SK-N-SH treated with all-trans-retinoic acid at 6 μM for 48 hours (cell line): ENCODE measurements around the gene KCNH1.

Experiments
- BACH2 ChIP-seq: fragments of 250-450 bp; sonication (Bioruptor Pico); IDR thresholded peaks from 2 replicates; pipeline ENCODE4 v1.9.0; 2021; ENCODE audit warnings: mild to moderate bottlenecking, borderline replicate concordance
- ESRRG ChIP-seq: fragments of 250-450 bp; sonication (Bioruptor Pico); IDR thresholded peaks from 2 replicates; pipeline ENCODE4 v1.6.1; 2021; ENCODE audit warnings: mild to moderate bottlenecking

DNA sequence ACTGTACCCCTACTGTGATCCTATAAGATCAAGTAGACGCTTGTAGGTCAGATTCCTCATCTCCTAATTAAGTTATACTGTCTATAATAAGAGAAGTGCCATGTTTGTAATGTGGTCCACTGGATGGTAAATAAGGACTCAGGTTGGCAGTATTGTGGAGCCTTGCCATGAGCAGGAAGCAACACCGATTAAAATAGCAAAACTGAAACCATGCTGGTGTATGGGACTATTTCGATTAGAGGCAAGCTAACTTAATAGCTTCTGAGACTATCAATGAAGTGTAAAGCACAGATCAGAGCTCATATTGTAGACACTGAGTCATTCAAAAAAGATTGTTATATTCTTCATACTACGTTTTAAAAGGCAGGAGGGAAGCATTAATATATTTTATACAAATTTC, 456.4 kb downstream of the KCNH1 start:
- TF ChIP-seq ESRRG (CRISPR knock-in tag) = no peak
- TF ChIP-seq BACH2 (CRISPR knock-in tag) = no peak
